Chondrocyte (in vitro differentiated cells): ENCODE data around the gene LCE2B. TPM values are rescaled to one million over a fixed set of nuclear protein-coding genes. Genes with fewer than 3 reads are reported as not detected.
"Not testable (repeated sequence)": the region's sequence is repeated elsewhere in the genome, so short reads cannot be mapped to it uniquely, and the experiment has no call there.

Source experiments
- DNase-seq: peaks from one replicate; pipeline ENCODE4 v3.0.0; 2021; ENCODE audit warnings: mixed read lengths, low spot score
- H3K27ac Mint-ChIP-seq: one replicate; pipeline ENCODE4 v1.8.0; 2021; ENCODE audit warnings: mild to moderate bottlenecking, moderate library complexity, mixed read lengths; ENCODE audit not compliant: unreplicated experiment
- H3K27me3 Mint-ChIP-seq: 2 replicates; pipeline ENCODE4 v1.8.0; 2021; ENCODE audit warnings: low read depth, mixed read lengths
- H3K36me3 Mint-ChIP-seq: 2 replicates; pipeline ENCODE4 v1.8.0; 2021; ENCODE audit warnings: low read depth, mixed read lengths
- H3K4me1 Mint-ChIP-seq: 2 replicates; pipeline ENCODE4 v1.8.0; 2021; ENCODE audit warnings: low read depth, mild to moderate bottlenecking, mixed read lengths
- H3K4me3 Mint-ChIP-seq: one replicate; pipeline ENCODE4 v1.8.0; 2021; ENCODE audit warnings: mild to moderate bottlenecking, moderate library complexity, mixed read lengths; ENCODE audit not compliant: unreplicated experiment
- H3K9me3 Mint-ChIP-seq: 2 replicates; pipeline ENCODE4 v1.8.0; 2021; ENCODE audit warnings: low read depth, mixed read lengths
- CTCF ChIP-seq: fragments of 200-600 bp; sonication (generic); IDR thresholded peaks from 2 replicates; pipeline ENCODE4 v1.5.0; 2021; ENCODE audit warnings: antibody characterized with exemption, mild to moderate bottlenecking, moderate library complexity
- long read RNA-seq: library from polyadenylated mRNA; stranded (forward); transcript quantifications from one replicate; pipeline ENCODE4 v2.0.0, GENCODE V29; 2021
- total RNA-seq: library from RNA; stranded (reverse); gene quantifications from 3 replicates; pipeline ENCODE4 v1.2.1, GENCODE V29; 2021

LCE2B gene
- not detected in 3 replicates for total RNA-seq
- long read RNA-seq: 0 reads

- H3K4me3 Mint-ChIP-seq, H3K27ac Mint-ChIP-seq, H3K27me3 Mint-ChIP-seq, H3K4me1 Mint-ChIP-seq, H3K36me3 Mint-ChIP-seq, DNase-seq: not testable (repeated sequence)
- H3K9me3 Mint-ChIP-seq: peaks cover 13% of the 10 kb centered on the region
Measured at GRCh38 chr1:152685823-152686222, at the start of gene LCE2B. Gene LCE2B (plus strand): TSS chr1:152686123. CDS start chr1:152686844, 721 bp downstream.

GRCh38 chr1:152640351-152640750 lies 45.6 kb upstream of the LCE2B start:
- Mint-ChIP-seq H3K4me1 (no peaks in the 10 kb centered on the region), H3K27me3 (no peaks in the 10 kb centered on the region), H3K9me3 (peaks cover 31% of the 10 kb centered on the region), H3K4me3 (no peak overlapping the region), H3K36me3 (no peaks in the 10 kb centered on the region), H3K27ac (no peak overlapping the region)
- no peak for DNase-seq
- TF ChIP-seq CTCF: no peak

- Mint-ChIP-seq H3K4me3 (no peak overlapping the region), H3K4me1 (no peaks in the 10 kb centered on the region), H3K27ac (no peak overlapping the region), H3K9me3 (peaks cover 24% of the 10 kb centered on the region), H3K36me3 (no peaks in the 10 kb centered on the region), H3K27me3 (no peaks in the 10 kb centered on the region)
- TF ChIP-seq CTCF: no peak
- DNase-seq: no peak
Measured at GRCh38 chr1:152643945-152644344, 42.0 kb upstream of the LCE2B start.

GRCh38 chr1:152645146-152645545 lies 40.8 kb upstream of the LCE2B start:
- Mint-ChIP-seq H3K9me3 (peaks cover 17% of the 10 kb centered on the region), H3K4me1 (no peaks in the 10 kb centered on the region), H3K27me3 (no peaks in the 10 kb centered on the region), H3K4me3 (no peak overlapping the region), H3K36me3 (no peaks in the 10 kb centered on the region), H3K27ac (no peak overlapping the region)
- DNase-seq: no peak
- no peak for TF ChIP-seq CTCF

GRCh38 chr1:152646656-152647055 lies 39.3 kb upstream of the LCE2B start:
- TF ChIP-seq CTCF: no peak
- H3K9me3 Mint-ChIP-seq: peaks cover 13% of the 10 kb centered on the region
- no peak overlapping the region for H3K27ac Mint-ChIP-seq
- H3K36me3 Mint-ChIP-seq: no peaks in the 10 kb centered on the region
- H3K4me3 Mint-ChIP-seq: no peak overlapping the region
- no peaks in the 10 kb centered on the region for H3K4me1 Mint-ChIP-seq
- no peak for DNase-seq
- no peaks in the 10 kb centered on the region for H3K27me3 Mint-ChIP-seq

GRCh38 chr1:152654110-152654509 lies 31.8 kb upstream of the LCE2B start:
- peak; percentile 66 for TF ChIP-seq CTCF
- Mint-ChIP-seq H3K4me1 (no peaks in the 10 kb centered on the region), H3K4me3 (no peak overlapping the region), H3K9me3 (no peaks in the 10 kb centered on the region), H3K27ac (no peak overlapping the region), H3K27me3 (no peaks in the 10 kb centered on the region), H3K36me3 (no peaks in the 10 kb centered on the region)
- no peak for DNase-seq
